ENCODE data around the gene ATRNL1.

The ATRNL1 gene

GRCh38 chr10:115879372-115880089, 786.4 kb downstream of the ATRNL1 start:
- Histone ChIP-seq H3K9ac (ENCODE audit: low read length) (no peak overlapping the region), H3K4me1 (ENCODE audit: control insufficient read depth, insufficient read depth, low read length) (no peaks in the 10 kb centered on the region), H3K27me3 (ENCODE audit: control insufficient read depth, insufficient read depth, low read length) (no peaks in the 10 kb centered on the region), H3K4me3 (ENCODE audit: low read length) (no peak overlapping the region), H3K36me3 (ENCODE audit: control insufficient read depth, insufficient read depth, low read length) (no peaks in the 10 kb centered on the region), H3K27ac (ENCODE audit: low read depth, low read length) (no peak overlapping the region)

- no peak overlapping the region for H3K27ac ChIP-seq (ENCODE audit: low read depth, low read length)
- H3K36me3 ChIP-seq (ENCODE audit: control insufficient read depth, insufficient read depth, low read length) = no peaks in the 10 kb centered on the region
- H3K9ac ChIP-seq (ENCODE audit: low read length) = no peak overlapping the region
- no peak overlapping the region for H3K4me3 ChIP-seq (ENCODE audit: low read length)
- no peaks in the 10 kb centered on the region for H3K4me1 ChIP-seq (ENCODE audit: control insufficient read depth, insufficient read depth, low read length)
- H3K27me3 ChIP-seq (ENCODE audit: control insufficient read depth, insufficient read depth, low read length) = no peaks in the 10 kb centered on the region
Observed at GRCh38 chr10:115882021-115882420, 788.9 kb downstream of the ATRNL1 start.

- Histone ChIP-seq H3K4me3 (ENCODE audit: low read length) (no peak overlapping the region), H3K4me1 (ENCODE audit: control insufficient read depth, insufficient read depth, low read length) (no peaks in the 10 kb centered on the region), H3K27ac (ENCODE audit: low read depth, low read length) (no peak overlapping the region), H3K9ac (ENCODE audit: low read length) (no peak overlapping the region), H3K36me3 (ENCODE audit: control insufficient read depth, insufficient read depth, low read length) (no peaks in the 10 kb centered on the region), H3K27me3 (ENCODE audit: control insufficient read depth, insufficient read depth, low read length) (no peaks in the 10 kb centered on the region)
Observed at GRCh38 chr10:115883372-115883771, 790.2 kb downstream of the ATRNL1 start.

- no peaks in the 10 kb centered on the region for H3K27me3 ChIP-seq (ENCODE audit: control insufficient read depth, insufficient read depth, low read length)
- H3K4me3 ChIP-seq (ENCODE audit: low read length) = no peak overlapping the region
- H3K9ac ChIP-seq (ENCODE audit: low read length) = no peak overlapping the region
- no peaks in the 10 kb centered on the region for H3K36me3 ChIP-seq (ENCODE audit: control insufficient read depth, insufficient read depth, low read length)
- H3K4me1 ChIP-seq (ENCODE audit: control insufficient read depth, insufficient read depth, low read length) = no peaks in the 10 kb centered on the region
- no peak overlapping the region for H3K27ac ChIP-seq (ENCODE audit: low read depth, low read length)
Observed at GRCh38 chr10:115884331-115884730, 791.2 kb downstream of the ATRNL1 start.

- H3K4me1 ChIP-seq (ENCODE audit: control insufficient read depth, insufficient read depth, low read length) = no peaks in the 10 kb centered on the region
- no peaks in the 10 kb centered on the region for H3K27me3 ChIP-seq (ENCODE audit: control insufficient read depth, insufficient read depth, low read length)
- H3K36me3 ChIP-seq (ENCODE audit: control insufficient read depth, insufficient read depth, low read length) = no peaks in the 10 kb centered on the region
- H3K4me3 ChIP-seq (ENCODE audit: low read length) = no peak overlapping the region
- no peak overlapping the region for H3K27ac ChIP-seq (ENCODE audit: low read depth, low read length)
- H3K9ac ChIP-seq (ENCODE audit: low read length) = no peak overlapping the region
Observed at GRCh38 chr10:115895166-115895565, 802.0 kb downstream of the ATRNL1 start.

GRCh38 chr10:115898242-115898641, 805.1 kb downstream of the ATRNL1 start:
- H3K4me3 ChIP-seq (ENCODE audit: low read length) = no peak overlapping the region
- no peaks in the 10 kb centered on the region for H3K27me3 ChIP-seq (ENCODE audit: control insufficient read depth, insufficient read depth, low read length)

GRCh38 chr10:115902596-115902995, 809.4 kb downstream of the ATRNL1 start:
- no peak overlapping the region for H3K4me3 ChIP-seq (ENCODE audit: low read length)
- H3K27ac ChIP-seq (ENCODE audit: low read depth, low read length) = no peak overlapping the region
- no peaks in the 10 kb centered on the region for H3K4me1 ChIP-seq (ENCODE audit: control insufficient read depth, insufficient read depth, low read length)
- H3K9ac ChIP-seq (ENCODE audit: low read length) = no peak overlapping the region
- no peaks in the 10 kb centered on the region for H3K27me3 ChIP-seq (ENCODE audit: control insufficient read depth, insufficient read depth, low read length)
- no peaks in the 10 kb centered on the region for H3K36me3 ChIP-seq (ENCODE audit: control insufficient read depth, insufficient read depth, low read length)

More at GRCh38 chr10:115898242-115898641, 805.1 kb downstream of the ATRNL1 start:
- Histone ChIP-seq H3K9ac (ENCODE audit: low read length) (no peak overlapping the region), H3K4me1 (ENCODE audit: control insufficient read depth, insufficient read depth, low read length) (no peaks in the 10 kb centered on the region), H3K36me3 (ENCODE audit: control insufficient read depth, insufficient read depth, low read length) (no peaks in the 10 kb centered on the region), H3K27ac (ENCODE audit: low read depth, low read length) (no peak overlapping the region)

GRCh38 chr10:115903207-115903606, 810.0 kb downstream of the ATRNL1 start:
- no peak overlapping the region for H3K4me3 ChIP-seq (ENCODE audit: low read length)
- H3K36me3 ChIP-seq (ENCODE audit: control insufficient read depth, insufficient read depth, low read length) = no peaks in the 10 kb centered on the region
- no peak overlapping the region for H3K27ac ChIP-seq (ENCODE audit: low read depth, low read length)
- no peaks in the 10 kb centered on the region for H3K4me1 ChIP-seq (ENCODE audit: control insufficient read depth, insufficient read depth, low read length)
- H3K27me3 ChIP-seq (ENCODE audit: control insufficient read depth, insufficient read depth, low read length) = no peaks in the 10 kb centered on the region
- no peak overlapping the region for H3K9ac ChIP-seq (ENCODE audit: low read length)

GRCh38 chr10:115903845-115904244, 810.7 kb downstream of the ATRNL1 start:
- Histone ChIP-seq H3K4me3 (ENCODE audit: low read length) (no peak overlapping the region), H3K9ac (ENCODE audit: low read length) (no peak overlapping the region), H3K36me3 (ENCODE audit: control insufficient read depth, insufficient read depth, low read length) (no peaks in the 10 kb centered on the region), H3K27ac (ENCODE audit: low read depth, low read length) (no peak overlapping the region), H3K27me3 (ENCODE audit: control insufficient read depth, insufficient read depth, low read length) (no peaks in the 10 kb centered on the region), H3K4me1 (ENCODE audit: control insufficient read depth, insufficient read depth, low read length) (no peaks in the 10 kb centered on the region)

- no peak overlapping the region for H3K27ac ChIP-seq (ENCODE audit: low read depth, low read length)
- H3K4me1 ChIP-seq (ENCODE audit: control insufficient read depth, insufficient read depth, low read length) = no peaks in the 10 kb centered on the region
- H3K36me3 ChIP-seq (ENCODE audit: control insufficient read depth, insufficient read depth, low read length) = no peaks in the 10 kb centered on the region
- H3K27me3 ChIP-seq (ENCODE audit: control insufficient read depth, insufficient read depth, low read length) = no peaks in the 10 kb centered on the region
- H3K9ac ChIP-seq (ENCODE audit: low read length) = no peak overlapping the region
- no peak overlapping the region for H3K4me3 ChIP-seq (ENCODE audit: low read length)
Observed at GRCh38 chr10:115909037-115909436, 815.9 kb downstream of the ATRNL1 start.

- no peak overlapping the region for H3K27ac ChIP-seq (ENCODE audit: low read depth, low read length)
- no peak overlapping the region for H3K4me3 ChIP-seq (ENCODE audit: low read length)
- no peaks in the 10 kb centered on the region for H3K27me3 ChIP-seq (ENCODE audit: control insufficient read depth, insufficient read depth, low read length)
- H3K36me3 ChIP-seq (ENCODE audit: control insufficient read depth, insufficient read depth, low read length) = no peaks in the 10 kb centered on the region
- H3K9ac ChIP-seq (ENCODE audit: low read length) = no peak overlapping the region
- no peaks in the 10 kb centered on the region for H3K4me1 ChIP-seq (ENCODE audit: control insufficient read depth, insufficient read depth, low read length)
Observed at GRCh38 chr10:115909962-115910731, 817.0 kb downstream of the ATRNL1 start.

- Histone ChIP-seq H3K36me3 (ENCODE audit: control insufficient read depth, insufficient read depth, low read length) (no peaks in the 10 kb centered on the region), H3K9ac (ENCODE audit: low read length) (no peak overlapping the region), H3K4me3 (ENCODE audit: low read length) (no peak overlapping the region), H3K27me3 (ENCODE audit: control insufficient read depth, insufficient read depth, low read length) (no peaks in the 10 kb centered on the region), H3K4me1 (ENCODE audit: control insufficient read depth, insufficient read depth, low read length) (no peaks in the 10 kb centered on the region), H3K27ac (ENCODE audit: low read depth, low read length) (no peak overlapping the region)
Observed at GRCh38 chr10:115914475-115914874, 821.3 kb downstream of the ATRNL1 start.

- H3K4me3 ChIP-seq (ENCODE audit: low read length) = no peak overlapping the region
- no peaks in the 10 kb centered on the region for H3K36me3 ChIP-seq (ENCODE audit: control insufficient read depth, insufficient read depth, low read length)
- H3K4me1 ChIP-seq (ENCODE audit: control insufficient read depth, insufficient read depth, low read length) = no peaks in the 10 kb centered on the region
- no peak overlapping the region for H3K27ac ChIP-seq (ENCODE audit: low read depth, low read length)
- H3K9ac ChIP-seq (ENCODE audit: low read length) = no peak overlapping the region
- H3K27me3 ChIP-seq (ENCODE audit: control insufficient read depth, insufficient read depth, low read length) = no peaks in the 10 kb centered on the region
Observed at GRCh38 chr10:115915429-115915828, 822.3 kb downstream of the ATRNL1 start.
